ENCODE results near the gene UBR7. TPM values are rescaled to one million over a fixed set of nuclear protein-coding genes. Genes with fewer than 3 reads are reported as not detected.

UBR7 gene, protein sequence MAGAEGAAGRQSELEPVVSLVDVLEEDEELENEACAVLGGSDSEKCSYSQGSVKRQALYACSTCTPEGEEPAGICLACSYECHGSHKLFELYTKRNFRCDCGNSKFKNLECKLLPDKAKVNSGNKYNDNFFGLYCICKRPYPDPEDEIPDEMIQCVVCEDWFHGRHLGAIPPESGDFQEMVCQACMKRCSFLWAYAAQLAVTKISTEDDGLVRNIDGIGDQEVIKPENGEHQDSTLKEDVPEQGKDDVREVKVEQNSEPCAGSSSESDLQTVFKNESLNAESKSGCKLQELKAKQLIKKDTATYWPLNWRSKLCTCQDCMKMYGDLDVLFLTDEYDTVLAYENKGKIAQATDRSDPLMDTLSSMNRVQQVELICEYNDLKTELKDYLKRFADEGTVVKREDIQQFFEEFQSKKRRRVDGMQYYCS
- total RNA-seq (2022; extraction: Qiagen RNA extraction), result 24.0 to 27.4 TPM (median 25.9 TPM) in 5 replicates

DNA sequence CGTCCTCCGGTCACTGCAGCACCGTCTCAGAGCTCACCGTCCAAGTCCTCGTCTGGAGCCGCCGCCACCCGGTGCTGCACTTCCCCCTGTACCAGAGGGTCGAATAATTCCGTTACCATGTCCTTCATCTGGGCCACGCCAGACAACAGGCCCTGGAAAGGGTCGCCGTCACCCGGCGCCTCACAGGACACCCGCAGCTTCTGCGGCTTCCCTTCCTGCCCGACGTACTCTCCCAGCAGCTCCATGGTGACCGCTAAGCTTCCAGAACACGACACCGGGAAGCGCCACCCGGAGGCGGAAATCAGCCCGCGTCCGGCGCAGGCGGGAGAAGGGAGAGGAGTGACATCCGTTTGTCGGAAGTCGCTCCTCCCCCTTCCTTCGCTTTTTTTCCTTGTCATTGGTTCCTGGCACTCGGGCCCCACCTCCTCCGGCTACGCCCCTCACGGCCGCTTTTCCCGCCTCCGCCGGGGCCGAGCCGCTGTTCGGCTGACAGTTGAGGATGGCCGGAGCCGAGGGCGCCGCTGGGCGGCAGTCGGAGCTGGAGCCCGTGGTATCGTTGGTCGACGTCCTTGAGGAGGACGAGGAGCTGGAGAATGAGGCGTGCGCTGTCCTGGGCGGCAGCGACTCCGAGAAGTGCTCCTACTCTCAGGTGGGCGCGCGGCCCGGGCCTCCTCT is at the start of gene UBR7, which contains the start of gene GON7:
Gene UBR7, plus strand, starts transcription at position 464 of the 675 bp plus-strand sequence. Its CDS starts 36 bp downstream, at position 500.
Gene GON7, minus strand, starts transcription at position 273 of the 675 bp plus-strand sequence. Its CDS starts 28 bp downstream, at position 245.

DNA sequence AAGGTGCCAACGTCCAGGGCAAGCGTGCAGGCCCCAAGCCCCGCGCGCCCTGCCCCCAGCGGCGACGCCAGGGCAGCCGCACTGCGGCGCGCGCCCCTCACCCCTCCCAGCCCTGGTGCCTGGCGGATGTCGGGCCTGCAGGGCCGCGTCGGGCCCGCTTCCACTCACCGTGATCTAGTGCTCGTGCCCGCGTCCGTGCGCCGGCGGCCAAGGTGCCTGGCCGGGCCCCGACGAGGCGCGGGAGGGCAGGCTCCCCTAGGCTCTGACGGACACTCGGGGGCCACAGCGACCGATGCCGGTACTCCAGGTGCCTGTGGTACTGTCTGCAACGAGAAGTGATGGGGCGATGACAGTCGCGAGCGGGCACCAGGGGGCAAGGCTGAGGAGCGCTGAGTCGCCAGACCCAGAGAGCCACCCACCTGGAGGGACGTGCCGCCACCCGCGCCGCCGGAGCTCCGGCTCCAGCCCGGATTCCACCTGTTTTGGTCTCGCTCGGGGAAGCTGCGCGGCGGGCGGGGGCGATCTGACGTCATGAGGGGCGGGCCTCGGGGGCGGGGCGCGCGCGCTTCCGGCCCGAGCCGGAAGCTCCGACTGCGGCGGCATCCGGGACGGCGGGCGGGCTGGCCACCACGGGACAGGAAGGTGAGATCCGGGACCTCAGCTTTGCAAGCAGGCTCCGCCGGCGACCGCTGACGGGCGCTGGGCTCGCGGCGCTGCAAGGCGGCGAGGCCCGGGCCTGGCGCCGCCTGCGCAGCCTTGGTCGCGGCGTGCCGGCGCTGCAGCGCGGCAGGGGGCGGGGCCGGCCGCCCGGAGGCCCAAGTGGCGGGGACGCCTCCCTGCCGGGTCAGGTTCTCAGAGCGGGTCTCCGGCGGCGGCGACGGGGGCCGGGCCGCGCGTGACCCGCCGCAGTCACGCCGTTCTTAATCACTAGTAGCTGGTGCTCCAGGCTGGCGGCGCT is 22.4 kb upstream of the UBR7 start, which contains the start of the genes LYSET and MOAP1:
Gene LYSET, plus strand, starts transcription at position 927 of the 958 bp plus-strand sequence. CDS start 89 bp downstream, outside the sequence.
Gene MOAP1, minus strand, starts transcription at position 507 of the 958 bp plus-strand sequence. CDS start 655 bp downstream, outside the sequence.

Other genes with a start within 250 kb of the UBR7 start
- 48.4 to 66.8 TPM (median 65.1 TPM) in 5 replicates for gene ITPK1, start 91.3 kb upstream of the UBR7 start, total RNA-seq (2022; extraction: Qiagen RNA extraction)
- gene MOAP1, start 22.4 kb upstream of the UBR7 start, total RNA-seq (2022; extraction: Qiagen RNA extraction), result 9.8 to 13.7 TPM (median 12.8 TPM) in 5 replicates
- 30.1 to 33.6 TPM (median 32.6 TPM) in 5 replicates for gene LYSET, start 21.9 kb upstream of the UBR7 start, total RNA-seq (2022; extraction: Qiagen RNA extraction)
- gene GON7, start 191 bp upstream of the UBR7 start, total RNA-seq (2022; extraction: Qiagen RNA extraction), result 13.1 to 17.3 TPM (median 14.4 TPM) in 5 replicates
- 9.7 to 16.2 TPM (median 14.3 TPM) in 5 replicates for gene BTBD7, start 125.8 kb downstream of the UBR7 start, total RNA-seq (2022; extraction: Qiagen RNA extraction)
- not detected in 5 replicates for gene COX8C, start 139.9 kb downstream of the UBR7 start, total RNA-seq (2022; extraction: Qiagen RNA extraction)
- 0.01 to 0.04 TPM (median 0.02 TPM) in 3 of 5 replicates, not detected in the others for gene UNC79, start 223.7 kb downstream of the UBR7 start, total RNA-seq (2022; extraction: Qiagen RNA extraction)